ENCODE results near the gene NALCN. TPM values are rescaled to one million over a fixed set of nuclear protein-coding genes. Genes with fewer than 3 reads are reported as not detected.

The NALCN gene
- total RNA-seq, 1 donor from 2014 or later: not detected

GRCh38 chr13:101202590-101202989, 213.7 kb downstream of the NALCN start:
- peak; percentile 4 for DNase-seq (ENCODE audit: low spot score)
- H3K4me3 Mint-ChIP-seq (ENCODE audit: unreplicated experiment): no peak overlapping the region
- no peaks in the 10 kb centered on the region for H3K4me1 Mint-ChIP-seq (ENCODE audit: unreplicated experiment)
- H3K9me3 Mint-ChIP-seq (ENCODE audit: unreplicated experiment): no peaks in the 10 kb centered on the region
- no peak overlapping the region for H3K27ac Mint-ChIP-seq (ENCODE audit: unreplicated experiment)
- no peaks in the 10 kb centered on the region for H3K36me3 Mint-ChIP-seq (ENCODE audit: low read depth, unreplicated experiment)
- H3K27me3 Mint-ChIP-seq (ENCODE audit: unreplicated experiment): no peaks in the 10 kb centered on the region
- TF ChIP-seq CTCF (IDR thresholded peaks at IDR 0.05; ENCODE audit: unreplicated experiment): no peak

GRCh38 chr13:101190976-101191375, 225.3 kb downstream of the NALCN start:
- no peaks in the 10 kb centered on the region for H3K27me3 Mint-ChIP-seq (ENCODE audit: unreplicated experiment)
- no peak overlapping the region for H3K4me3 Mint-ChIP-seq (ENCODE audit: unreplicated experiment)
- DNase-seq (ENCODE audit: low spot score): no peak
- no peak overlapping the region for H3K27ac Mint-ChIP-seq (ENCODE audit: unreplicated experiment)
- H3K4me1 Mint-ChIP-seq (ENCODE audit: unreplicated experiment): no peaks in the 10 kb centered on the region
- H3K9me3 Mint-ChIP-seq (ENCODE audit: unreplicated experiment): no peaks in the 10 kb centered on the region
- TF ChIP-seq CTCF (IDR thresholded peaks at IDR 0.05; ENCODE audit: unreplicated experiment): no peak
- no peaks in the 10 kb centered on the region for H3K36me3 Mint-ChIP-seq (ENCODE audit: low read depth, unreplicated experiment)

- TF ChIP-seq CTCF (IDR thresholded peaks at IDR 0.05; ENCODE audit: unreplicated experiment): no peak
- Mint-ChIP-seq H3K27me3 (ENCODE audit: unreplicated experiment) (no peaks in the 10 kb centered on the region), H3K36me3 (ENCODE audit: low read depth, unreplicated experiment) (no peaks in the 10 kb centered on the region), H3K4me1 (ENCODE audit: unreplicated experiment) (no peaks in the 10 kb centered on the region), H3K4me3 (ENCODE audit: unreplicated experiment) (no peak overlapping the region), H3K9me3 (ENCODE audit: unreplicated experiment) (no peaks in the 10 kb centered on the region), H3K27ac (ENCODE audit: unreplicated experiment) (no peak overlapping the region)
- DNase-seq (ENCODE audit: low spot score): no peak
Observed at GRCh38 chr13:101190337-101190736, 226.0 kb downstream of the NALCN start.

GRCh38 chr13:101185606-101186005, 230.7 kb downstream of the NALCN start:
- no peak for DNase-seq (ENCODE audit: low spot score)
- Mint-ChIP-seq H3K4me3 (ENCODE audit: unreplicated experiment) (no peak overlapping the region), H3K36me3 (ENCODE audit: low read depth, unreplicated experiment) (no peaks in the 10 kb centered on the region), H3K4me1 (ENCODE audit: unreplicated experiment) (no peaks in the 10 kb centered on the region), H3K27ac (ENCODE audit: unreplicated experiment) (no peak overlapping the region), H3K9me3 (ENCODE audit: unreplicated experiment) (no peaks in the 10 kb centered on the region), H3K27me3 (ENCODE audit: unreplicated experiment) (no peaks in the 10 kb centered on the region)
- no peak for TF ChIP-seq CTCF (IDR thresholded peaks at IDR 0.05; ENCODE audit: unreplicated experiment)

- Mint-ChIP-seq H3K4me1 (ENCODE audit: unreplicated experiment) (no peaks in the 10 kb centered on the region), H3K27me3 (ENCODE audit: unreplicated experiment) (no peaks in the 10 kb centered on the region), H3K27ac (ENCODE audit: unreplicated experiment) (no peak overlapping the region), H3K9me3 (ENCODE audit: unreplicated experiment) (no peaks in the 10 kb centered on the region), H3K4me3 (ENCODE audit: unreplicated experiment) (no peak overlapping the region), H3K36me3 (ENCODE audit: low read depth, unreplicated experiment) (no peaks in the 10 kb centered on the region)
- no peak for DNase-seq (ENCODE audit: low spot score)
- no peak for TF ChIP-seq CTCF (IDR thresholded peaks at IDR 0.05; ENCODE audit: unreplicated experiment)
Observed at GRCh38 chr13:101181076-101181685, 235.1 kb downstream of the NALCN start.

Measured in endothelial cell (in vitro differentiated cells).